ENCODE measurements around the gene TNFRSF4.

- TF ChIP-seq, protein P1, sequence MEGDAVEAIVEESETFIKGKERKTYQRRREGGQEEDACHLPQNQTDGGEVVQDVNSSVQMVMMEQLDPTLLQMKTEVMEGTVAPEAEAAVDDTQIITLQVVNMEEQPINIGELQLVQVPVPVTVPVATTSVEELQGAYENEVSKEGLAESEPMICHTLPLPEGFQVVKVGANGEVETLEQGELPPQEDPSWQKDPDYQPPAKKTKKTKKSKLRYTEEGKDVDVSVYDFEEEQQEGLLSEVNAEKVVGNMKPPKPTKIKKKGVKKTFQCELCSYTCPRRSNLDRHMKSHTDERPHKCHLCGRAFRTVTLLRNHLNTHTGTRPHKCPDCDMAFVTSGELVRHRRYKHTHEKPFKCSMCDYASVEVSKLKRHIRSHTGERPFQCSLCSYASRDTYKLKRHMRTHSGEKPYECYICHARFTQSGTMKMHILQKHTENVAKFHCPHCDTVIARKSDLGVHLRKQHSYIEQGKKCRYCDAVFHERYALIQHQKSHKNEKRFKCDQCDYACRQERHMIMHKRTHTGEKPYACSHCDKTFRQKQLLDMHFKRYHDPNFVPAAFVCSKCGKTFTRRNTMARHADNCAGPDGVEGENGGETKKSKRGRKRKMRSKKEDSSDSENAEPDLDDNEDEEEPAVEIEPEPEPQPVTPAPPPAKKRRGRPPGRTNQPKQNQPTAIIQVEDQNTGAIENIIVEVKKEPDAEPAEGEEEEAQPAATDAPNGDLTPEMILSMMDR (IDR thresholded peaks at IDR 0.05; ENCODE audit: control extremely low read depth in 1 of 3, insufficient read depth in 1 of 3, low read depth in 1 of 3, low read length in 3 of 3) = peak in 1 of 3 experiments; percentile 1; a peak in 1 of 4 replicates
- TF ChIP-seq, protein P2, sequence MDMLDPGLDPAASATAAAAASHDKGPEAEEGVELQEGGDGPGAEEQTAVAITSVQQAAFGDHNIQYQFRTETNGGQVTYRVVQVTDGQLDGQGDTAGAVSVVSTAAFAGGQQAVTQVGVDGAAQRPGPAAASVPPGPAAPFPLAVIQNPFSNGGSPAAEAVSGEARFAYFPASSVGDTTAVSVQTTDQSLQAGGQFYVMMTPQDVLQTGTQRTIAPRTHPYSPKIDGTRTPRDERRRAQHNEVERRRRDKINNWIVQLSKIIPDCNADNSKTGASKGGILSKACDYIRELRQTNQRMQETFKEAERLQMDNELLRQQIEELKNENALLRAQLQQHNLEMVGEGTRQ (IDR thresholded peaks at IDR 0.05; ENCODE audit: low read length) = no peak
- no peak for TF ChIP-seq PHF8 (conservative IDR thresholded peaks at IDR 0.05; ENCODE audit: low read depth, low read length)
- TF ChIP-seq SRF (IDR thresholded peaks at IDR 0.05; ENCODE audit: low read depth, low read length) = no peak
- no peak for TF ChIP-seq POLR2A (IDR thresholded peaks at IDR 0.05; ENCODE audit: control extremely low read depth in 1 of 2, low read depth in 2 of 2, low read length in 2 of 2)
- TF ChIP-seq FOSL1 (IDR thresholded peaks at IDR 0.05; ENCODE audit: insufficient read depth, low read depth, low read length) = no peak
- no peak for TF ChIP-seq EGR1 (IDR thresholded peaks at IDR 0.05; ENCODE audit: borderline replicate concordance, low read depth, low read length)
- no peak for TF ChIP-seq CHD2 (IDR thresholded peaks at IDR 0.05; ENCODE audit: low read length)
- no peak for TF ChIP-seq CREB1 (IDR thresholded peaks at IDR 0.05)
- TF ChIP-seq YY1 (IDR thresholded peaks at IDR 0.05; ENCODE audit: low read depth, low read length) = no peak
- TF ChIP-seq HDAC2 (IDR thresholded peaks at IDR 0.05; ENCODE audit: borderline replicate concordance in 1 of 2, low read depth in 2 of 2, low read length in 2 of 2) = no peak
These were observed 8.1 kb downstream of the TNFRSF4 start for GRCh38 chr1:1205769-1206375.
